Hematopoietic multipotent progenitor cell treated with erythropoietin and hydrocortisone succinate and interleukin-3 and kit ligand, for 17 days (in vitro differentiated cells): ENCODE data around the gene CLIC4.
"Not testable (repeated sequence)": the region's sequence is repeated elsewhere in the genome, so short reads cannot be mapped to it uniquely, and the experiment has no call there.

Experiments used
- DNase-seq: peaks from one replicate; pipeline ENCODE4 v3.0.0-alpha.2; 2015; ENCODE audit warnings: low spot score

CLIC4 gene

DNA sequence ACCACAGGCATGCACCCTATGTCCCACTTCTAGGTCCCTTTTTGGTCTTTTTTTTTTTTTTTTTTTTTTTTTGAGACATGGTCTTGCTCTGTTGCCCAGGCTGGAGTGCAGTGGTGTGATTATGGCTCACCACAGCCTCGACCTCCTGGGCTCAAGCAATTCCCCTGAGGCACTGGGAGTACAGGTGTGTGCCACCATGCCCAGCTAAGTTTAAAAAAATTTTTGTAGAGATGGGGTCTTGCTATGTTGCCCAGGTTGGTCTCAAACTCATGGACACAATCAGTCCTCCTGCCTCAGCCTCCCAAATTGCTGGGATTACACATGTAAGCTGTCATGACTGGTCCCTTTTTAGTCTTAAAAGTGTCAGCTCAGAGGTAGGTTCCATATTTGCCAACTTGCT lies 75.0 kb downstream of the CLIC4 start:
- DNase-seq: not testable (repeated sequence)

DNA sequence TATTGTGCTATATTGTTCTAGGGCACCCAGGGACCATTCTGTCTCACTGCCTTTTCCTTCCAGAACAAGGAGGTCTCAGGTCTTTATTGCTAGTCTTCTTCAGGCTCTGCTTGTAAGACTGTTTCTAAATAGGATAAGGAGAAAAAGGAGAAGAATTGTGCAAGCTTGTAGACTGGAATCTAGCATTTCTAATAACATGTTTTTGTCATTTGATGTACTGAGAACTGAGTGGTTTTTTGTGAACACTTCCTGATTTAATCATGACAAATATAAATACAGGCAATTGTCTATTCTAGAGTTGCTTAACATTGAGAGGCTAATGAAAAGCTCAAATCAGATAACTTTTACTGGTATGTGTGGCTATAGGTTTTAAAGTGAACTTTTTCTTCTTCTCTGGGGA lies 77.6 kb downstream of the CLIC4 start:
- no peak for DNase-seq

DNA sequence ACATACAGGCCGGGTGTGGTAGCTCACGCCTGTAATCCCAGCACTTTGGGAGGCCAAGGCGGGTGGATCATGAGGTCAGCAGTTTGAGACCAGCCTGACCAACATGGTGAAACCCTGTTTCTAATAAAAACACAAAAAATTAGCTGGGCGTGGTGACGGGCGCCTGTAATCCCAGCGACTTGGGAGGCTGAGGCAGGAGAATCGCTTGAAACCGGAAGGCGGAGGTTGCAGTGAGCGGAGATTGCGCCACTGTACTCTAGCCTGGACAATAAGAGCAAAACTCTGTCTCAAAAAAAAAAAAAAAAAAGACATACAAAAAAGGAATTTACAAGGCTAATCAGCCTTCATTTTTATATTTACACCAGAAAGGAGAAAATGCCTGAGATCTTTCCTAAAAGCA lies 78.2 kb downstream of the CLIC4 start:
- not testable (repeated sequence) for DNase-seq

DNA sequence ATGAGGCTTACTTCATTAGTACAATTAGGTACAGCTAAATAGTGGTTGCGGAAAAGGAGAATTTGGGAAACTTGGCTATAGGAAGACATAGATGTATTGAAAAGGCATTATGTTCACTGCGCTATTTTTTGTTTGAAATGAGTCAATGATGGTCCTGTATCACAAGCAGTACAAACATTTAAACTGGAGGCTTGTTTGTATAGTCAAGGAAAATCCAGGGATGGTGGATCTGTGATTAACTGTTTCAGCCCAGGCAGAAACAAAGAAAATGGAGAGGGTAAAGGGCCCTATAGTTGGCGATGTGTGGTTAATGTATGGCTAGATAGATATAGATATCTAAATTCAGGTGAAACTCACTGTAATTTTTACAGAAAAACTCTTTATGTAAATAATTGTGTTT lies 79.9 kb downstream of the CLIC4 start:
- DNase-seq: no peak

DNA sequence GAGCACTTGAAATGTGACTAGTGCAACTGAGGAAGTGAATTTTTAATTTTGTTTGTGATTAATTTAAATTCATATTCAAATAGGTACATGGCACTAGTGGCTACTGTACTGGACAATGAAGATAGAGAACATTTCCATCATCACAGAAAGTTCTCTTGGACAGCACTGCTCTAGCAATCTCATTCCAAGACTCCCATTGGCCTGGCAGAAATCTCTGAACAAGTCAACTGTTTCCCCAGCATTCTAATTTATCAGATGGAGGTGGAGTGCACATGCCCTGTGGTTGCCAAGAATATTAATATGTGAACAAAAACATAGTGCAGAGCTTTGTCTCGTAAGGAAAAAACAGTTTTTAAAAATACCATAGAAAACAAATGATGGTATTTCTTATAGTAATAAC lies 81.3 kb downstream of the CLIC4 start:
- no peak for DNase-seq

DNA sequence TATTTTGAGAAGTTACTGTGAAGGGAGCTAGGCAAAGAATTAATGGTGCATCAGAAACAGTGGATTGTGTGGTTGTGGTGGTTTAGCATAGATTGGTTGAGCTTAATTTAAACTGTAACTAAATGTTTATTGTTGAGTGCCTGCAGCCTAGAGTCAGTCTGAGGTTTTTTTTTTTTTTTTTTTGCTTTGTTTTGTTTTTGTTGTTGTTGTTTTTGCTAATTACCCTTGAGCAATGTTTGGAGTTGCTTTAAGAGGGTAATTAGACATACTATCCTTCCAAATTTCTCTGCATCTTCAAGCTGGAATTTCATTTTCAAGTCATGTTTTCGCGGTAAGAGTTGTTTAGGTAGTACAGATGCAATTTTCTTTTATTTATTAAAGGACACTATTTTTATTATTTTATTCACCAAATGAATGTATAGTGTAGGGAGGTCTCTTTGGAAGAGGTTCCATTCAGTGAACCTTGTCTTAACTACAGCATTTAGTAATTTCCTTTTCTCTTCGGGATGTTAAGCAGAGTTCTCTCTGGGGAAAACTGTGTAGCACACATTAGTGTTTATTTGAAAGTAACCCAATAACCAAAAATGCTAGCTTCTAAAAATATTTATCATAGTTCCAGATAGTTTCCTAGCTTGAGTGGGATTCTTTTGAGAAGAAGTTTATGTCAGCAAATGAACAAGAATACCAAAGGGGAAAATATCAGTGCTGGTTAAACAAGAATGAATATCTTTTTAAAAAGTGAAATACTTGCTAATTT lies 82.3 kb downstream of the CLIC4 start:
- DNase-seq: no peak

DNA sequence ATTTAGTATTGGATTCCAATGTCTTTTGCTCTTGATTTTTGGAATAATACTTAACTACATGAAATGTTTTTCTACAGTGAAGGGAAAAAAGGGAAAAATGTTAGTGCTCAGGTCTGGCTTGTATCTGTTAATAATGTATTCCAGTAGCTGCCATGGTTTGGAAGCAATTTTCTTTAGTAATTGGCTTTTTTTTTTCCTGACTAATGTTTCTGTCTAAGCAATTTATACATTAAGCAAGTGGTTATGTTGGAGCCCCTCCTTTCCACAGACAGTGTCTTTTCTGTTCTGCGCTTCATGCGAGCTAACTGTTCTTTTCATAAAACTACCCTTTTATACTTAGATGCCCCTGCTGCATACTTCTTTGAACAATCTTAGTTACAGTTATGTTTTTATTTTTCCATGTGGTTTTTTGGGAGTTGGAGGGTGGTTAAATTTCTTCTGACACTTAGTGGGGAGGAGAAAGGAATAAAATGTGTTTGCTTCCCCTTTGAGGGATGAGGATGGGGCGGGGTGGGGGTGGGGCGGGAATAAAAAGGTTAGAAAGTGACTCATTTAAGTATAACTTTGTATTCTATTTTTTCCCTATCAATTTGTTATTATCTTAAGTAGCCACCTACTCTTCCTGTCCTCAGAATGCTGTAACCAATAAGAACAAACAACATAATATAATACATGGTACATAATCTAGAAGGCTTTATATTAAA lies 83.1 kb downstream of the CLIC4 start:
- no peak for DNase-seq

DNA sequence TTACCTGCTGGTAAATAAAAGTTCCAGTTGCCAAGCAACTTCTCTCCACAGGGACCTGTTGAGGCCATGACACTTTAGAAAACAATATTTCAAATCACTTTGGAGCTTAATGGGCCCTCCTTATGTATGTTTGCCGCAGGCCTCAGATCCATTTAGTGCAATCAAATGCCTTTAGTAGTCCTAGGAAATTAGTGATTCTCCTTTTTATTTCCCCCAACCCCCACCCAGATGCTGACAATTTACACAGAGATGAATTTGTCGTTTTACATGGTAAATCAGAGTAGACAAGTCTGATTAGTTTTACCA lies 83.6 kb downstream of the CLIC4 start:
- no peak for DNase-seq

DNA sequence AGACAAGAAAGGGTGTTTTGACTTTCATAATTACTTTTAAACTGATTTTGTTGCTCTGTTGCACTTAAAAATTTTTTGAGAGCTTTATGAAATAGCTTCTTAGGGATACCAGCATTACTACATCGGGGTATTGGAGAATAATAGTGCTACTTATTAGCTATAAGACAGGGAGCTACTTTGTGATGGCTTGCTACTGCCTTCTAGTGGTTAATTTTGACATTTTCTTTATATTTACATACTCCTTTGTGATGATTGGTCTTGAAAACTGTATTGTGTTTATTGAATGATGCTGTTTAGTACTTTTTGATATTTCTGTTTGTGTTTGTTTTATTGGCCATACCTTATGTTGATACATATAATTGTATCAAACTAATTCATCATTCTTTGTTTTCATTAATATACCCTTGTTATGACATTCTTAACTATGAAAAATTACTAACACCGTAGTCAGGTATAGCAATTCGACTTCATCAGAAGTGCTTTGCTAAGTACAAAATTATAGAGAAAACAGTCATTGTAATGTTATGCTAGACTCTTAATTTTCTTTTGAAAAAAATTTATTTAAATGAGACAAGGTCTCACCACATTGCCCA lies 85.5 kb downstream of the CLIC4 start:
- DNase-seq: peak; percentile 72

DNA sequence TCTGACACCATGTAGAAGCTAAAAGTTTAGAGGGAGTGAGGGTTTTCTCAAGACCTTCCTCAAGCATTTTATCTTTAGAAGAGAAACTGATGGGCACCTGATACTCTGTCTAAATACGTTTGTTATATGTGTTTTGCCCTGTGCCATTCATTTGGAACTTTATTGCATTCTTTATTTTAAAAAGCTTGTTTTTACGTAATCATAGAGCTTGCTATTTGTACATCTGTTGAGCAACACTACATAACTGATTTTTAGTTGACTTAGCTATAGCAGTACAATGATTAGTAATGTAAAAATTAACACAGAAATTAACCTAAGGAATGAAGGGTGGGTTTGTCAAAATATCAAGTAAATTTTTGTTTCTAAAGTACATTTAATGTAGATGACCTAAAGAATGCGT lies 96.3 kb downstream of the CLIC4 start:
- DNase-seq: no peak

DNA sequence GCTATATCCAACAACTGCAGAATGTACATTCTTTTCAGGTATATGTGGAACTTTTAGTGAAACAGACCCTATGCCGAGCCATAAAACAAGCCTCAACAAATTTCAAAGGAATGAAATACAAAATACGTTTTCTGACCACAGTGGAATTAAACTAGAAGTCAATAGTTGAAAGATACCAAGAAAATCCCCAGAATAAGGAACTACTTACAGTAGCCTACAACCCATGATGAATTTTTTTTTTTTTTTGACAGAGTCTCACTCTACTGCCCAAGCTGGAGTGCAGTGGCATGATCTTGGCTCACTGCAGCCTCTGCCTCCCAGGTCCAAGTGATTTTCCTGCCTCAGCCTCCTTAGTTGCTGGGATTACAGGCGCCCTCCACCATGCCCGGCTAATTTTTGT lies 101.4 kb downstream of the CLIC4 start:
- no peak for DNase-seq

DNA sequence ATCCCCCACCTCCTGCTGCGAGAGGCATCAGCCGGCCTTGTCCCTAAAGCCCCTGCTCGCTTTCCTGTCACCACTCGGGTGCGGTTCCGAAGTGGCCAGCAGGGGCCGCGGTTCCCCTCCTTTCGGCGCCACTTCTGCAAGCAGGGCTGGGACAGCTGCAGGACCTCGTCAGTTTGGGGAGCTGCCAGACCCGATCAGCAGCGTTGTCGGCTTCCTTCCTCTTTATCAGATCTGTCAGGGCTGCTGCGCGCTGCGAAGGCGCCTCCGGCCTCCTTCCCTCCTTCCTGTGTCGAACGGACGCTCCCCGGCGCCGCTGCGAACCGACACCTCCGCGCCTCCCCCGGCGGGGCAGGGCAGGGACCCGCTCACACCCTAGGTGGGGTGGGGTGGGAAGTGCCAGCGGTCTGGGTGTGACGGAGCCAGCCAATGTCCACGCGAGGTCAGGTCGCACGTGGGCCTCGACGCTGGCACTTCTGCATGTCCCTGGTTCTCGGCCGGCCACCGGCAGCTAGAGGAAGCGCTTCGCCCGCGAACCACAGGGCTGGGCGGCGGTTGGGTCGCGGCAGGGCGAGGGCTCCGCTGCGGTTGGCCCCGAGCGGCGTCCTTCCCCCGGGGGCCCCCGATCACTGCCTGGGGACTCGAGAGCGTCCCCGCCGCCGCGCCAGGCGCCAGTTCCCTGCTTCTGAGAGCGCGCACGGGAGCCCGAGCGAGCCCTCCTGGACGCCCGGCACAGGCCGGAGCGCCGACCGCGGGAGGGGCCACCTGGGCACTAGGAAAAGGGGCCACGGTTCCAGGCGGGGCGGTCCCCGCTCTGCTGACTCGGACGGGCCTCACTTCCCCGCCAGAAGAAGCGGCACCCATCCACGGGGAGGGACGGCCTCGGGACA lies 103.0 kb downstream of the CLIC4 start:
- DNase-seq: peak; percentile 71

DNA sequence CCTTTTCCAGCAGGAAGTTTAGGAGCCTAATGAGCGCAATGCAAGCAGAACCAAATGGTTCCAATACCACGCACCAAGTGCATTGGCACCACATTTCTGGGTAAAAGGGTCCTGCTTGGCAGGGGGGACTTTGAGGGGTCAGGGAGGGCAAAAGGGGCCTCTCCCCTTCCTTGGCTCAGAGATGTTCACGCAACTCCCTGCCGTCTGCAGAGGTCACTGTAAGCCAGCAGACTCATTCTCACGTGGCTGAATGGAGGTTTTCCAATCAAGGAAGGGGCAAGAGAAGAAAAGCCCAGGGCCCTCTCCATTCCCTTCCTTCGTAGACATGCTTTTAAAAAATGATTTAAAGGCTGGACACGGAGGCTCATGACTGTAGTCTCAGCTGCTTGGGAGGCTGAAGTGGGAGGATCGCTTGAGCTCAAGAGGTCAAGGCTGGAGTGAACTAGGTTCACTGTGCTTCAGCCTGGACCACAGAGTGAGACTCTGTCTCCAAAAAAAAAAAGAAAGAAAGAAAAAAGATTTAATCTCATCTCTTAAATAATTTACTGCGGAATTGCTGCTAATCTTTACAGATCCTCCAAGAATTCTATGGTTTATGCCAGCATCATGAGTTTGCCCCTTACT lies 104.5 kb downstream of the CLIC4 start:
- DNase-seq: no peak

DNA sequence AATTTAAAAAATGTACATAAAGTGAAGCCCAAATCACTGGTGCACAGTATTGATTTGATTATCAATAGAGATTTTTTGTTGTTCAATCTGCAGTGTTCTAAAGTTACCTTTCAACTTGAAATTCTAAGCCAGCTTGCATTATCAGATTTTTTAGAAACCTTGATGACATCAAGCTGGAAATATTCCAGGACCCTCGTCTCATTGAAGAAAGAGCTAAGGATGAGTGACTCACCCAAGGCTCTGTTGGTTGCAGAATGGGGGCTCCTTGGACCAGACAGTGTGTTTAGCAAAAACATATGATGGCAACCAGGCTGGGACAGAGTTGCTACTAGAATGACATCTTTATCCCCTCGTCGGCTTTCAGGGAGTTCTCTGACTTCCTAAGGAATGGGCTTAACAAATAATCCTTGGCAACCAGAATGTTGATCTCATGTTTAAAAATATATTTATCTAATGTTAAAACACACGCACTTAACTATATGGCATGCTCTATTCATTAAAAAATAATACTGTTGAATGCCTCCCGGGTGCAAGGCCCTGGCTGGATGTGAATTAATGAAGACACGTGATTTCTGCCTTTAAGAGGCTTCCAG lies 105.2 kb downstream of the CLIC4 start:
- no peak for DNase-seq

DNA sequence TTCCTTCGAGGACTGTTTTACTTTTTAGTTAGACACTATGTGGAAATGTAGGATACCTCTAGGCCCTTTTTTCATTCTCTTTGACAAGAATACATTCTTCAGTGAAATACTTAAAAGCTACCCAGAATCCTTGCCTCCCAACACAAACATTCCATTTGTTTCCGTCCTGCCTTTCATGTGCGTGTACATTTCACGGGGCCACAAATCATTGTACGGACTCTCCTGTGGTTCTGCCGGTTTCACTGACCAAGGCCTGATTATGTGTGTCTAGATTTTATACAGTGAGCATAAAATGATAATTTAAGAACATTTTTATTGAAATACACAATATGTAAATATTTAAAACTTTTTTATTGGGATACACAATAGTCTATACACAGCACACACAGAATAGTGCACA lies 108.4 kb downstream of the CLIC4 start:
- DNase-seq: no peak

DNA sequence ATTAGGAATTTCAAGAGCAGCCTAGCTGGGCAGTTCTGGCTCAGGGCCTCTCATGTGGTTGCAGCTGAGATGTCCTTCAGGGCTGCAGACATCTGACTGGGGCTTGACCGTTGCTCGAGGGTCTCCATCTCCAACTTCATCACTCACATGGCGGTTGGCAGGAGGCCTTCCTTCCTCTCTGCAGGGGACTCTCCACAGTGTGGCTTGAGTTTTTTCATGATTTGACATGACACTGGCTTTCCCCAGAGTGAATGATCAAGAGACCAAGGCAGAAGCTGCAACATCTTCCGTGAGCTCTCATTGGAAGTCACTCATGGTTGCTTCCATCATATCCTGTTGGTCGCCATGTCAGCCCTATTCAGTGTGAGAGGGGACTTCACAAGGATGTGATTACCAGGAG lies 110.2 kb downstream of the CLIC4 start:
- no peak for DNase-seq

DNA sequence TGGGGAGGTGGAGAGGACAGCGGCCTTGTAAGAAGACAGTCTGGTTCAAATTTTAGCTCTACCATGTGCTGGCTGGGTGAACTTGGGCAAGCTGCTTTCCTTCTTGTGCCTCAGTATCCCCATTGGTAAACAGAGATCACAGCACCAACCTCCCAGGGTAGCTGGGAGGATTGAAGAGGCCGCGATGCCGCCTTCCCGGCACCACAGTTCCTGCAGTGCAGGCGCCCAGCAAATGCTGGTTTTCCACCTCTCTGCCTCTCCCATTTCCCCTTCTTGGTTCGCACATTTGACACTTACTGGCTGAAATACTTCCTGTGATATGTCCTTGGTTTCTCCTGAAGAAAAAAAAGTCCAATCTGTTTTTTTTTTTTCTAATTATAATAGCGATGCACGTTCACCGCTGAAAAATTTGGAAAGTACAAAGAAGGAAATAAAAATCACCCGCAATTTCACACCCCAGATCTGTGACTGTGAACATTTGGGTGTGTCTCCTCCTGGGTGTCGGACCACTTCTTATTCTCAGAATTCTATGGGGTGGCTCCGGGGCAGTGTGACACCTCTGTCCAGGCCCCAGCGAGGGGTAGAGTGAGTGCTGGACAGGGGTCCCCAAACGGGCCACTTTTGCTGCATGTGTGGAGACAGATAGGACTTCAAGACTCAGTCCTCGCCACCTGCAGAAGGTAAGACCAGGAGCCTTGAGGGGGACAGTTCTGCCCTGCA lies 111.7 kb downstream of the CLIC4 start:
- DNase-seq: no peak

DNA sequence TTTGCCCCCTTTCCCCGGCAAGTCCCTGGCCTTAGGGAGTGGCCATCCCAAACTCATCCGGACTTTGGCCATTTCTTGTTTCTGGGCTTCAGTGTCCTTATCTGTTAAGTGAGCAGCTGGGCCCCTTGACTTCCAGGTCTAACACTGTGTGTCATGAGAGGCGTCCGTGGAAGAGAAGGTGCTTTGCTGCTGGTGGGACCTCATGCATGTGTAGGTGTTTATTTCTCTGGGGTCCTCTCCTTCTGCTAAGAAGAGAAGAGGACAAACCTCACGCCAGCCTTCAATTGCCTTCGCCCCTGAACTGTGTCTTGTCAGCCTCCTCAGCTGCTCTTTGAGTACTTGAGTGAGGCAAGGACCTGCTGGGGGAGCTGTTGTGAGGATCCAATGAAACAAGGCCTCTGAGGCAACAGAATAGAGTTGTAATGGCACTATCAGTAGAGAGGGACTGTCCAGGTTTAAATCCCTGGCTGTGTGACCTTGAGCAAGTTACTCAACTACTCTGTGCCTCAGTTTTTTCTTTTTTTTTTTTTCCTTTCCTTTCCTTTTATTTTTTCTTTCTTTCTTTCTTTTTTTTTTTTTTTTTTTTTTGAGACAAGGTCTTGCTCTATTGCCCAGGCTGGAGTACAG lies 112.4 kb downstream of the CLIC4 start:
- no peak for DNase-seq

DNA sequence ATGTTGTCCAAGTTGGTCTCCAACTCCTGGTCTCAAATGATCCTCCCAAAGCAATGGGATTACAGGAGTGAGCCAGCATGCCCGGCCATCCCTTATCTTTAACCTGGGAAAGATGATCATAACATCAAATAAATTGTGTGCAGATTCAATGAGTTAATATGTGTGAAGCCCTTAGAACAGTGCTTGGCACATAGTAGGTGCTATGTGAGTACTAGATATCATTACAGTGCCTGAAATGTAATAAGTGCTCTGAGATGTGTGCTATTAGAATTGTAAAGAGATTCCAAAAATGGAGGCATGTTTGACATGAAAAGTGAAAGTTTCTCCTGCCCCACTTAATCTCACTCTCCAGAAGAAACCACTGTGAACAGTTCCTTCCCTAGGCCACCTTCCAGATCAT lies 113.0 kb downstream of the CLIC4 start:
- no peak for DNase-seq
